Liver (tissue), 9 donors: ENCODE data around the gene B3GALNT2. TPM values are rescaled to one million over a fixed set of nuclear protein-coding genes. Genes with fewer than 3 reads are reported as not detected.

ENCODE experiments used
- DNase-seq: peaks from one replicate; pipeline ENCODE4 v3.0.0-alpha.2; 2017; ENCODE audit warnings: low spot score
- H3K27ac ChIP-seq, 2 donors: one replicate each; pipeline ENCODE4 v1.7.0; 2013; ENCODE audit warnings: inconsistent platforms in 2 of 2, low read length in 2 of 2, control low read depth in 1 of 2, low read depth in 1 of 2, mild to moderate bottlenecking in 1 of 2
- H3K27me3 ChIP-seq, 4 donors: one replicate each; pipeline versions ENCODE4 v1.6.1 to v1.7.0; 2013; ENCODE audit warnings: low read length in 3 of 4, inconsistent platforms in 1 of 4, mild to moderate bottlenecking in 1 of 4, moderate library complexity in 1 of 4; ENCODE audit not compliant: control insufficient read depth in 4 of 4, insufficient read depth in 4 of 4
- H3K36me3 ChIP-seq, 4 donors: one replicate each; pipeline versions ENCODE4 v1.6.1 to v1.7.0; 2013; ENCODE audit warnings: low read length in 3 of 4, mild to moderate bottlenecking in 3 of 4, low read depth in 1 of 4, moderate library complexity in 1 of 4; ENCODE audit not compliant: control insufficient read depth in 4 of 4, insufficient read depth in 3 of 4
- H3K4me1 ChIP-seq, 4 donors: one replicate each; pipeline versions ENCODE4 v1.6.1 to v1.7.0; 2013; ENCODE audit warnings: low read length in 3 of 4, mild to moderate bottlenecking in 3 of 4, moderate library complexity in 1 of 4; ENCODE audit not compliant: control insufficient read depth in 4 of 4, insufficient read depth in 4 of 4
- H3K4me3 ChIP-seq, 3 donors: one replicate each; pipeline versions ENCODE4 v1.6.1 to v1.7.0; 2013; ENCODE audit warnings: low read length in 3 of 3, control low read depth in 1 of 3, low read depth in 1 of 3, mild to moderate bottlenecking in 1 of 3
- H3K9ac ChIP-seq, 2 donors: one replicate each; pipeline ENCODE4 v1.7.0; 2013; ENCODE audit warnings: low read length in 2 of 2, mild to moderate bottlenecking in 2 of 2, moderate library complexity in 2 of 2, control low read depth in 1 of 2, low read depth in 1 of 2
- H3K9me3 ChIP-seq, 4 donors: one replicate each; pipeline versions ENCODE4 v1.6.1 to v1.7.0; 2013; ENCODE audit warnings: low read length in 3 of 4; ENCODE audit not compliant: control insufficient read depth in 4 of 4
- FOXA2 ChIP-seq: IDR thresholded peaks from 2 replicates; pipeline ENCODE4 v1.6.1; 2016; ENCODE audit warnings: antibody characterized with exemption
- GABPA ChIP-seq, 2 donors: IDR thresholded peaks in 1 of 2; conservative IDR thresholded peaks in 1 of 2; 2 replicates each; pipeline ENCODE4 v1.6.1; 2016; ENCODE audit warnings: antibody characterized with exemption in 2 of 2, mild to moderate bottlenecking in 1 of 2, moderate library complexity in 1 of 2
- HNF4A ChIP-seq, 2 donors: conservative IDR thresholded peaks; 2 replicates each; pipeline ENCODE4 v1.6.1; 2016; ENCODE audit warnings: antibody characterized with exemption in 2 of 2, mild to moderate bottlenecking in 2 of 2
- HNF4G ChIP-seq: IDR thresholded peaks from 2 replicates; pipeline ENCODE4 v1.6.1; 2016; ENCODE audit warnings: antibody characterized with exemption
- JUND ChIP-seq, 2 donors: IDR thresholded peaks; 2 replicates each; pipeline ENCODE4 v1.6.1; 2016; ENCODE audit warnings: antibody characterized with exemption in 2 of 2
- RAD21 ChIP-seq, 2 donors: IDR thresholded peaks; 2 replicates each; pipeline ENCODE4 v1.6.1; 2016; ENCODE audit warnings: antibody characterized with exemption in 2 of 2, mild to moderate bottlenecking in 2 of 2
- RXRA ChIP-seq, 2 donors: IDR thresholded peaks; 2 replicates each; pipeline ENCODE4 v1.6.1; 2017 to 2018; ENCODE audit warnings: antibody characterized with exemption in 2 of 2, mild to moderate bottlenecking in 1 of 2
- SP1 ChIP-seq: IDR thresholded peaks from 2 replicates; pipeline ENCODE4 v1.6.1; 2018; ENCODE audit warnings: antibody characterized with exemption, mild to moderate bottlenecking
- TAF1 ChIP-seq: conservative IDR thresholded peaks from 2 replicates; pipeline ENCODE4 v1.6.1; 2016; ENCODE audit warnings: antibody characterized with exemption, mild to moderate bottlenecking
- YY1 ChIP-seq: IDR thresholded peaks from 2 replicates; pipeline ENCODE4 v1.6.1; 2016; ENCODE audit warnings: antibody characterized with exemption, mild to moderate bottlenecking
- WGBS: extraction: QIAGEN DNeasy Blood & Tissue Kit; methylation state at CpG from one replicate; pipeline ENCODE4 v1.1.7; 2013; 5-methylcytosine and 5-hydroxymethylcytosine counted together
- polyA plus RNA-seq, 2 donors: library from polyadenylated mRNA; stranded (reverse) in 1 of 2; unstranded in 1 of 2; fragments of 200-250 nt in 1 of 2; fragments of >200 nt in 1 of 2; fragmentation: Nextera tagmentation in 1 of 2; extraction: Ambion mirVana in 1 of 2; gene quantifications; one replicate each; pipeline versions ENCODE4 v1.2.1 to v1.2.3, GENCODE V29; 2013 to 2015
- total RNA-seq, 2 donors: library from RNA; depleted of rRNA; stranded (reverse); fragments of >200 nt; gene quantifications; one replicate each; pipeline ENCODE4 v1.2.3, GENCODE V29; 2014
- TF ChIP-seq, protein P1 (sequence below): IDR thresholded peaks from 2 replicates; pipeline ENCODE4 v1.6.1; 2016; ENCODE audit warnings: antibody characterized with exemption
- TF ChIP-seq, protein P2 (sequence below): IDR thresholded peaks from 2 replicates; pipeline ENCODE4 v1.6.1; 2016; ENCODE audit warnings: antibody characterized with exemption
- TF ChIP-seq, protein P3 (sequence below): IDR thresholded peaks from 2 replicates; pipeline ENCODE4 v1.6.1; 2016; ENCODE audit warnings: antibody characterized with exemption, mild to moderate bottlenecking
- TF ChIP-seq, protein P4 (sequence below): fragments of 150-350 bp; IDR thresholded peaks from 2 replicates; pipeline ENCODE4 v1.5.1; 2017; ENCODE audit warnings: improper control_type of control experiment, low read depth, low read length; ENCODE audit not compliant: missing input control
- TF ChIP-seq, protein P5 (sequence below): IDR thresholded peaks from 2 replicates; pipeline ENCODE4 v1.6.1; 2016; ENCODE audit warnings: antibody characterized with exemption
- donor health status: healthy.
- donor health status: healthy.
- donor health status: healthy.
- donor health status: healthy.
- donor health status: healthy.

The B3GALNT2 gene
- total and polyA plus RNA-seq, 4 donors: 2.3 to 20.7 (median 7.1) TPM

DNA sequence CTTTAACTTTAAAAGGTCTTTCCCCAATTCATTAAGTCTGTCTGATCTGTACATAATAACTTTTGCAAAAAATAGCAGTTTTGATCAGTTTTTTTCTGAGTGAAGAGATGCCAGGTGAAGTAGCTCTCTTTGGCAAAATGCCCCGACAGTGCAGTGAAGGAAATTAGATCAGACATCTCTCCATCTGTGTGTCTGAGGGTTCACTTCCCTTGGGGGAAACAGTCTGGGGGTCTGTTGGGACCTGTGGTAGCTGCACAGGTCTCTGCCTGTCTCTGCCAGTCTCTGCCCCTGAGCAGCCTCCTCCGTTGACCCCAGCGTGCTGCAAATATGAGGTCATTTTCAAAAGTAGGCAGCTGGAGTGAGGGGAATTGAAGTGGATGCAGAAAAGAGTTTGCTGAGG lies 82.5 kb downstream of the B3GALNT2 start (continued):
- no peak for TF ChIP-seq TAF1
- no peak for TF ChIP-seq RXRA (IDR thresholded peaks at IDR 0.05)
- no peak for TF ChIP-seq RAD21 (IDR thresholded peaks at IDR 0.05)
- TF ChIP-seq, protein P1, sequence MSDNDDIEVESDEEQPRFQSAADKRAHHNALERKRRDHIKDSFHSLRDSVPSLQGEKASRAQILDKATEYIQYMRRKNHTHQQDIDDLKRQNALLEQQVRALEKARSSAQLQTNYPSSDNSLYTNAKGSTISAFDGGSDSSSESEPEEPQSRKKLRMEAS: no peak
- TF ChIP-seq HNF4A (conservative IDR thresholded peaks at IDR 0.05): no peak
- TF ChIP-seq GABPA (IDR thresholded peaks at IDR 0.05 in 1 of 2, conservative IDR thresholded peaks at IDR 0.05 in 1 of 2): no peak
- no peak for TF ChIP-seq JUND (IDR thresholded peaks at IDR 0.05)
- TF ChIP-seq, protein P2, sequence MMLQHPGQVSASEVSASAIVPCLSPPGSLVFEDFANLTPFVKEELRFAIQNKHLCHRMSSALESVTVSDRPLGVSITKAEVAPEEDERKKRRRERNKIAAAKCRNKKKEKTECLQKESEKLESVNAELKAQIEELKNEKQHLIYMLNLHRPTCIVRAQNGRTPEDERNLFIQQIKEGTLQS: no peak
- TF ChIP-seq HNF4G: no peak

DNA sequence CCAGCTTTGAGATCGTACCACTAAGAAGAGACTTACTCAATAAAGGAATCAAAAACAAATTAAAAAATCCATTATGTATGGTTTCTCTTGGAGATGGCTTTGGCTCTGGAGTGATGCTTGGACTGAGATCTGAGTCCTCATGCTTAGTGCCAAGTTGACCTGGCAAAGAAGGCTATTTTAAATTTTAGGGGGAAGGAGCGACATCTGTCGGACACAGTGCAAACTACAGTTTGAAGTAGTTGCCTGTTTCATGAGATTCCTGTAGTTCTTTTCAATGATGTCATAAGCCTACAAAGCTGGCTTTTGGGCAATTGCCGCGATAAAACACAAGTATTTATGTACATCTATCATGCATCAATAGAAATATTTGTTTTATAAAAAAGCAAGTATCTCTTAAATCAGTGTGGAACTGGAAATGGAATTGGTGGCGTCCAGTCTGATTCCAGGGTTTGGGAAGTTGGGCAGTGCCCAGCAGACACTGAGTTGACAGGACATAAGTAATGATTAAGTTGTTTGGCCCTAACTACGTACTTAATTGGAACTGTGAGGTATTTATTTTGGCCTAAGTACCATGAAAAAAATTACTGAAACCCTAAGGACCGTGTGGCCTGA lies 87.1 kb downstream of the B3GALNT2 start:
- H3K9ac ChIP-seq: no peak overlapping the region
- no peaks in the 10 kb centered on the region for H3K27me3 ChIP-seq
- peak; percentile 69 for DNase-seq
- H3K9me3 ChIP-seq: no peaks in the 10 kb centered on the region
- TF ChIP-seq RAD21 (IDR thresholded peaks at IDR 0.05) (peak; percentile 94 to 95), RXRA (IDR thresholded peaks at IDR 0.05) (peak in 1 of 2 donors; percentile 34), HNF4A (conservative IDR thresholded peaks at IDR 0.05) (peak in 1 of 2 donors; percentile 35), HNF4G (no peak)
- TF ChIP-seq, protein P3, sequence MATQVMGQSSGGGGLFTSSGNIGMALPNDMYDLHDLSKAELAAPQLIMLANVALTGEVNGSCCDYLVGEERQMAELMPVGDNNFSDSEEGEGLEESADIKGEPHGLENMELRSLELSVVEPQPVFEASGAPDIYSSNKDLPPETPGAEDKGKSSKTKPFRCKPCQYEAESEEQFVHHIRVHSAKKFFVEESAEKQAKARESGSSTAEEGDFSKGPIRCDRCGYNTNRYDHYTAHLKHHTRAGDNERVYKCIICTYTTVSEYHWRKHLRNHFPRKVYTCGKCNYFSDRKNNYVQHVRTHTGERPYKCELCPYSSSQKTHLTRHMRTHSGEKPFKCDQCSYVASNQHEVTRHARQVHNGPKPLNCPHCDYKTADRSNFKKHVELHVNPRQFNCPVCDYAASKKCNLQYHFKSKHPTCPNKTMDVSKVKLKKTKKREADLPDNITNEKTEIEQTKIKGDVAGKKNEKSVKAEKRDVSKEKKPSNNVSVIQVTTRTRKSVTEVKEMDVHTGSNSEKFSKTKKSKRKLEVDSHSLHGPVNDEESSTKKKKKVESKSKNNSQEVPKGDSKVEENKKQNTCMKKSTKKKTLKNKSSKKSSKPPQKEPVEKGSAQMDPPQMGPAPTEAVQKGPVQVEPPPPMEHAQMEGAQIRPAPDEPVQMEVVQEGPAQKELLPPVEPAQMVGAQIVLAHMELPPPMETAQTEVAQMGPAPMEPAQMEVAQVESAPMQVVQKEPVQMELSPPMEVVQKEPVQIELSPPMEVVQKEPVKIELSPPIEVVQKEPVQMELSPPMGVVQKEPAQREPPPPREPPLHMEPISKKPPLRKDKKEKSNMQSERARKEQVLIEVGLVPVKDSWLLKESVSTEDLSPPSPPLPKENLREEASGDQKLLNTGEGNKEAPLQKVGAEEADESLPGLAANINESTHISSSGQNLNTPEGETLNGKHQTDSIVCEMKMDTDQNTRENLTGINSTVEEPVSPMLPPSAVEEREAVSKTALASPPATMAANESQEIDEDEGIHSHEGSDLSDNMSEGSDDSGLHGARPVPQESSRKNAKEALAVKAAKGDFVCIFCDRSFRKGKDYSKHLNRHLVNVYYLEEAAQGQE: no peak
- TF ChIP-seq, protein P4, sequence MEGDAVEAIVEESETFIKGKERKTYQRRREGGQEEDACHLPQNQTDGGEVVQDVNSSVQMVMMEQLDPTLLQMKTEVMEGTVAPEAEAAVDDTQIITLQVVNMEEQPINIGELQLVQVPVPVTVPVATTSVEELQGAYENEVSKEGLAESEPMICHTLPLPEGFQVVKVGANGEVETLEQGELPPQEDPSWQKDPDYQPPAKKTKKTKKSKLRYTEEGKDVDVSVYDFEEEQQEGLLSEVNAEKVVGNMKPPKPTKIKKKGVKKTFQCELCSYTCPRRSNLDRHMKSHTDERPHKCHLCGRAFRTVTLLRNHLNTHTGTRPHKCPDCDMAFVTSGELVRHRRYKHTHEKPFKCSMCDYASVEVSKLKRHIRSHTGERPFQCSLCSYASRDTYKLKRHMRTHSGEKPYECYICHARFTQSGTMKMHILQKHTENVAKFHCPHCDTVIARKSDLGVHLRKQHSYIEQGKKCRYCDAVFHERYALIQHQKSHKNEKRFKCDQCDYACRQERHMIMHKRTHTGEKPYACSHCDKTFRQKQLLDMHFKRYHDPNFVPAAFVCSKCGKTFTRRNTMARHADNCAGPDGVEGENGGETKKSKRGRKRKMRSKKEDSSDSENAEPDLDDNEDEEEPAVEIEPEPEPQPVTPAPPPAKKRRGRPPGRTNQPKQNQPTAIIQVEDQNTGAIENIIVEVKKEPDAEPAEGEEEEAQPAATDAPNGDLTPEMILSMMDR: peak; percentile 89
- TF ChIP-seq, protein P1: no peak
- H3K4me1 ChIP-seq: peaks cover 0 to 15% (median 11%) of the 10 kb centered on the region in 4 donors
- H3K4me3 ChIP-seq: no peak overlapping the region
- 29% methylated on average over 8 of the region's 8 CpGs for WGBS
- peak overlapping the region in 1 of 2 donors; percentile 88 for H3K27ac ChIP-seq
- peaks cover 1 to 11% (median 6%) of the 10 kb centered on the region in 4 donors for H3K36me3 ChIP-seq

DNA sequence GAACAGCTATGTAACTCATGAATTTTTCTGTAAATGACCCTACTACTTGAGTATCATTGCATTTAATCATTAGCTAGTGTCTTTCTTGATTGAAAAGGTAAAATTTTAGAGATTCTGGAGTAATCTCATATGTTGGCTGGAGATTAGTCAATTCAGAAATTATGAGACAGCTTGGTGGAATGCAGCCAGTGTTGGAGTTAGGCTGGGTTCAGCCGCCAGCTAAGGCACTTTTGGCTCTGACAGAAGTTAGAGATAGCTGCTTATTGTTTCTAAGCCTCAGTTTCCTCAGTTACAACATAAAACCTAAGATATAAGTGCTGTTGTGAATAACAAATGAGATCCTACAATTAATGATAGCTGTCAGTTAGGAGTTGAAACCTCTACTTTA lies 87.6 kb downstream of the B3GALNT2 start:
- Histone ChIP-seq H3K27me3 (no peaks in the 10 kb centered on the region), H3K9ac (no peak overlapping the region), H3K27ac (peak overlapping the region; percentile 59 to 88), H3K4me3 (no peak overlapping the region), H3K4me1 (peaks cover 2 to 18% (median 13%) of the 10 kb centered on the region in 4 donors), H3K9me3 (no peaks in the 10 kb centered on the region), H3K36me3 (peaks cover 1 to 11% (median 6%) of the 10 kb centered on the region in 4 donors)
- no peak for DNase-seq
- 40% methylated on average over 1 of the region's 1 CpG for WGBS
- TF ChIP-seq HNF4A (conservative IDR thresholded peaks at IDR 0.05) (no peak), TAF1 (no peak), FOXA2 (no peak), RXRA (IDR thresholded peaks at IDR 0.05) (no peak), GABPA (IDR thresholded peaks at IDR 0.05 in 1 of 2, conservative IDR thresholded peaks at IDR 0.05 in 1 of 2) (no peak), SP1 (no peak), RAD21 (IDR thresholded peaks at IDR 0.05) (no peak), YY1 (no peak)
- TF ChIP-seq, protein P4: no peak
- TF ChIP-seq, protein P1: no peak
- TF ChIP-seq, protein P5, sequence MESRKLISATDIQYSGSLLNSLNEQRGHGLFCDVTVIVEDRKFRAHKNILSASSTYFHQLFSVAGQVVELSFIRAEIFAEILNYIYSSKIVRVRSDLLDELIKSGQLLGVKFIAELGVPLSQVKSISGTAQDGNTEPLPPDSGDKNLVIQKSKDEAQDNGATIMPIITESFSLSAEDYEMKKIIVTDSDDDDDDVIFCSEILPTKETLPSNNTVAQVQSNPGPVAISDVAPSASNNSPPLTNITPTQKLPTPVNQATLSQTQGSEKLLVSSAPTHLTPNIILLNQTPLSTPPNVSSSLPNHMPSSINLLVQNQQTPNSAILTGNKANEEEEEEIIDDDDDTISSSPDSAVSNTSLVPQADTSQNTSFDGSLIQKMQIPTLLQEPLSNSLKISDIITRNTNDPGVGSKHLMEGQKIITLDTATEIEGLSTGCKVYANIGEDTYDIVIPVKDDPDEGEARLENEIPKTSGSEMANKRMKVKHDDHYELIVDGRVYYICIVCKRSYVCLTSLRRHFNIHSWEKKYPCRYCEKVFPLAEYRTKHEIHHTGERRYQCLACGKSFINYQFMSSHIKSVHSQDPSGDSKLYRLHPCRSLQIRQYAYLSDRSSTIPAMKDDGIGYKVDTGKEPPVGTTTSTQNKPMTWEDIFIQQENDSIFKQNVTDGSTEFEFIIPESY: no peak
- TF ChIP-seq, protein P2: no peak
